ENCODE results near the gene CEP57. TPM values are rescaled to one million over a fixed set of nuclear protein-coding genes. Genes with fewer than 3 reads are reported as not detected.

CEP57 gene
- total and polyA plus RNA-seq, 2 donors (not counting 1 experiment from before 2014, with no cell fraction given) = 19.0 to 82.9 TPM

DNA sequence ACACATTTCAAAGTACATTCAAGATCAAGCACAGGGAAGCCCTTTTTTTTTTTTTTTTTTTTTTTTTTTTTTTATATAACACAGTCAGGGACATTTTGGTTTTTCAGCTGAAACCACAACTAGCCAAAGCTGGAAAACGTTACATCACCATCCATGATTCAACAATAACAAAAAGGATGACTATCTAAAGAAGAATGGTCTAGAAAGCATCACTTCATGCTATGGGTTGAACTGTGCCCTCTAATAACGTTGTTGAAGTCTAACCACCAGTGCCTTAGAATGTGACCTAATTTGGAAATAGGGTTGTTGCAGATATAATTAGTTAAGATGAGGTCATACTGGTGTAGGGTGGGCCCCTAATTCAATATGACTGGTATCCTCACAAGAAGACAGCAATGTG lies 87.0 kb downstream of the CEP57 start:
- peaks cover 1 to 3% of the 10 kb centered on the region in 2 experiments for H3K36me3 ChIP-seq (replicated peaks in 1 of 2; ENCODE audit: control extremely low read depth in 1 of 2, control insufficient read depth in 1 of 2, extremely low read depth in 1 of 2, insufficient read depth in 2 of 2, low read length in 1 of 2)
- WGBS (ENCODE audit: insufficient coverage) = 100% methylated on average over 1 of the region's 2 CpGs
- ChIA-PET POLR2A (no interaction called here), CTCF (no interaction called here)
- H3K9me3 Mint-ChIP-seq (ENCODE audit: insufficient read depth) = no peaks in the 10 kb centered on the region
- H3K9me3 ChIP-seq (ENCODE audit: control extremely low read depth in 1 of 3, control insufficient read depth in 2 of 3, insufficient read depth in 1 of 3, low read length in 2 of 3) = no peaks in the 10 kb centered on the region
- no peak overlapping the region for H3K4me3 Mint-ChIP-seq
- no peak overlapping the region for H3K9ac ChIP-seq (ENCODE audit: low read length)
- no peaks in the 10 kb centered on the region for H3K4me1 Mint-ChIP-seq
- H3K27me3 Mint-ChIP-seq = no peaks in the 10 kb centered on the region
- ATAC-seq (ENCODE audit: low read depth) (no peak), DNase-seq (no peak)
- H3K27me3 ChIP-seq (replicated peaks in 1 of 4; ENCODE audit: control extremely low read depth in 1 of 4, control insufficient read depth in 3 of 4, insufficient read depth in 4 of 4, low read length in 3 of 4) = no peaks in the 10 kb centered on the region
- no peaks in the 10 kb centered on the region for H3K4me1 ChIP-seq (ENCODE audit: control insufficient read depth in 2 of 2, insufficient read depth in 2 of 2, low read length in 2 of 2)
- TF ChIP-seq EZH2 (IDR thresholded peaks at IDR 0.05; ENCODE audit: borderline replicate concordance, insufficient read depth, low read depth, low read length, poor library complexity, severe bottlenecking) = no peak
- TF ChIP-seq, protein P1, sequence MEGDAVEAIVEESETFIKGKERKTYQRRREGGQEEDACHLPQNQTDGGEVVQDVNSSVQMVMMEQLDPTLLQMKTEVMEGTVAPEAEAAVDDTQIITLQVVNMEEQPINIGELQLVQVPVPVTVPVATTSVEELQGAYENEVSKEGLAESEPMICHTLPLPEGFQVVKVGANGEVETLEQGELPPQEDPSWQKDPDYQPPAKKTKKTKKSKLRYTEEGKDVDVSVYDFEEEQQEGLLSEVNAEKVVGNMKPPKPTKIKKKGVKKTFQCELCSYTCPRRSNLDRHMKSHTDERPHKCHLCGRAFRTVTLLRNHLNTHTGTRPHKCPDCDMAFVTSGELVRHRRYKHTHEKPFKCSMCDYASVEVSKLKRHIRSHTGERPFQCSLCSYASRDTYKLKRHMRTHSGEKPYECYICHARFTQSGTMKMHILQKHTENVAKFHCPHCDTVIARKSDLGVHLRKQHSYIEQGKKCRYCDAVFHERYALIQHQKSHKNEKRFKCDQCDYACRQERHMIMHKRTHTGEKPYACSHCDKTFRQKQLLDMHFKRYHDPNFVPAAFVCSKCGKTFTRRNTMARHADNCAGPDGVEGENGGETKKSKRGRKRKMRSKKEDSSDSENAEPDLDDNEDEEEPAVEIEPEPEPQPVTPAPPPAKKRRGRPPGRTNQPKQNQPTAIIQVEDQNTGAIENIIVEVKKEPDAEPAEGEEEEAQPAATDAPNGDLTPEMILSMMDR (IDR thresholded peaks at IDR 0.05) = no peak
- intact Hi-C loops (cut with micrococcal nuclease) = no loop called here
- H4K20me1 ChIP-seq (ENCODE audit: control insufficient read depth, insufficient read depth, low read length, poor library complexity, severe bottlenecking) = no peaks in the 10 kb centered on the region
- H3K79me2 ChIP-seq (ENCODE audit: control insufficient read depth, insufficient read depth, low read length) = no peaks in the 10 kb centered on the region
- H3K27ac Mint-ChIP-seq = no peak overlapping the region
- H2AFZ ChIP-seq (ENCODE audit: insufficient read depth, low read depth, low read length, poor library complexity, severe bottlenecking) = no peak overlapping the region
- H3K4me2 ChIP-seq (replicated peaks; ENCODE audit: low read depth, low read length, poor library complexity, severe bottlenecking) = no peak overlapping the region
- H3K4me3 ChIP-seq (ENCODE audit: control extremely low read depth in 1 of 5, extremely low read depth in 1 of 5, insufficient read depth in 1 of 5, low read depth in 2 of 5, low read length in 4 of 5) = no peak overlapping the region
- no peak overlapping the region for H3K27ac ChIP-seq (ENCODE audit: low read length in 2 of 2)

Small RNA genes lying within 50 kb of the gene (small RNA-seq; reads per million reads assigned to genes)
- gene RNA5SP345 (ENCODE audit: insufficient read length, low read depth, low replicate concordance) = not detected

Other genes with a start within 250 kb of the CEP57 start
- 80.8 and 80.9 TPM in 2 replicates for gene FAM76B, start 716 bp upstream of the CEP57 start, total RNA-seq
- 36.5 and 75.3 TPM in 2 replicates for gene FAM76B, start 716 bp upstream of the CEP57 start, polyA plus RNA-seq
- 15.4 and 16.1 TPM in 2 replicates for gene MTMR2, start 133.6 kb downstream of the CEP57 start, total RNA-seq
- 4.8 and 5.3 TPM in 2 replicates for gene MTMR2, start 133.6 kb downstream of the CEP57 start, polyA plus RNA-seq

Measured in B cell (primary cell).